ENCODE measurements around the gene VWF.
A peak's percentile ranks its signal among the peaks of the same experiment; 100 is the strongest.

VWF gene

DNA sequence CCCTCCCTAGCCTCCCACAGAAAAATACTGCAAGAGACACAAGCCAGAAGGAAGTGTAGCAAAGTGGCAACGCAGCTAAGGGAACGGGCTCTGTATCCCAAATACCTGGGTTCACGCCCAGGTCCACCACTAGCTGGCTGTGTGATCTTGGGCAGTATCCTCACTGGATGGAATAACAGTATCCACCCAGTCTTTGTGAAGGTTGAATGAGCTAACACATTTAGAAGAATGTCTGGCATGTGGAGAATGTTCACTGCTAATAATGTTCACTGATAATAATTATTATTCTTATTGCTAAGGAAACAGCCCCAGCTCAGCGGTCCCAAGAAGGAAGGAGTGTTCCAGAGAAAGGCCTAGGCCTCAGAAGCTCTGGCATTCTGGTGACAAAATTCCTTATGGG lies 70.9 kb downstream of the VWF start:
- no peak for DNase-seq

DNA sequence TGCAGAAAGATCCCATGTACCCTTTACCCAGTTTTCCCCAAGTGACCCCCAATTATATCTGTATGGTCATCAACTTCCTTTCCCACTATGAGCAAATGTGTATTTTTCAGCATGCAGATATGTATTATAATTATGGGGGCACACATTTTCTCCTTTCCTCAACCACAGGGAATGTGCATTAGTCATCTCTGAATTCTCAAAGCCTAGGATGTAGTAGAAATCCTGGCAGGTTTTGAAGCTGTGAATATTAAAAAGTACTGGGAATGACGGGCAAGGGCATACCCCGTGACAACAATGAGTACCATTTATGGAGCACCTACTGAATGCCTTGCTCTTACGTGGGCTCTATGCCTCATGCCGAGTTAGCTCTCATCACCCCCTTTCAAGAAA lies 71.5 kb downstream of the VWF start:
- no peak for DNase-seq

DNA sequence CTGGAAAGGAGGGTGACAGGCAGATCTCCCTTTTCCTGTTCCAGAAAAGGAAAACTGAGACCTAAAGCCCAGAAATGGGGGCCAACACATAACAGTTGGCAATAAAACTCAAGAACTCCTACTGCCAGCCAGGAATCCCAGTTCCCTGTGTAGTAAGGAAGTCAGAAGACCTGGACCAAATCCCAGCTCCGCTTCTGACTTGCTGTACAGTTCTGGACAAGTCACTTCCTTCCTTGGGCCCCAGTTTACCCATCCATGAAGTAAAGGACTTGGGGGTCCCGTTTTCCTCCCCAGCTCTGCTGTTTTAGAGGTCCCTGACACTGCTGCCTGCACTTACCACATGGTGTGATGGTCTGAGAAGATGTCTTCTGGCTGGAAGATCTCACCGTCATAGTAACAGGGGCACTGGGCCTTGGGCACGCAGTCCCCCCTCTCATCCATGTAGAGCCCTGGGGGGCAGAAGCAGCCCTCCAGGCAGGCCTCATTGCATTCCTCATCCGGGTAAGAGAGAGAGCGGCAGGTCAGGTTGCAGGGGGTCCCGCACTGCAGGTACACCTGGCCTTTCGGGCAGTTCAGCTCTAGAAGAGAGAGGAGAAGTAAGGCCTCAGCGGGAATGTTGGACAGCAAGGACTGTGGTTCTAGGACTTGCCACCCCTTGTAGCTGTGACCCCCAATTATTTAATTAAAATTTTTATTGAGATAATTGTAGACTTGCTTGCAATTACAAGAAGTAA lies 72.1 kb downstream of the VWF start:
- DNase-seq: no peak

DNA sequence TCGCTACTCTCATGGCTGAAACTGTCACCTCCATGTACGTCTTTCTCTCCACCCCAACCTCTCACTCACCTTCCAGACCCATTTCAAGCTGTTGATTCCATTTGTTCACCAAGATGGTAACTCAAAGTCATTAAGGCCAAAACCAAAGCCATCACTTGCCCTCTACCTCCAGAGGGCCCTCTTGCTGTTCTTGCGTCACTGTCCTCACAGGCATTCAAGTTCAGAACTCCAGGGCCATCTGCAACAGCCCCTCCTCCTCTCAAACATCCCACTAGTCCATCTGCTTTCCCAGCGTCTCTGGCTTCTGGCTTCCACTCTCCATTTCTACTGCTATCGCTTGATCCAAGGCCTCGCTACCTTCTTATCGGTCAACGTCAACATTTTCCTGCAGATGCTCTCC lies 74.5 kb downstream of the VWF start:
- no peak for DNase-seq

DNA sequence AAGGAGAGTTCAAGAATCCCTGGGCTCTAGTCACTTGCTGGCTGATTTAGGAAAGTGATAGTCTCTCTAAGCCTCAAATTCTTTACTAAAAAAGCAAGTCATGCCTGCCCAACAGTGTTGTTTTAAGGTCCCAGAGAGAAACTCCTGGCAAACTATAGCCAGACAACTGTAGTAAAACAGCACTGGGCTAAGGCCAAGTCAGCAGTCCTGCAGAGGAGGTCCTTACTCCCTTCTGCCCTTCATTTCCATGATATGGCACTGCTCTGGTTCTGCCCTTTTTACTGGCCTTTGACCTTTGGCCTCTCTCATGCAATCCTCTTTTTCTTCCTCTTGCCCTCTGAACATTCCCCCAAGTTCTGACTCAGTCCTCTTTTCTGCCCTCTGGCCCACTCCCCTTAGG lies 74.9 kb downstream of the VWF start:
- DNase-seq: no peak

DNA sequence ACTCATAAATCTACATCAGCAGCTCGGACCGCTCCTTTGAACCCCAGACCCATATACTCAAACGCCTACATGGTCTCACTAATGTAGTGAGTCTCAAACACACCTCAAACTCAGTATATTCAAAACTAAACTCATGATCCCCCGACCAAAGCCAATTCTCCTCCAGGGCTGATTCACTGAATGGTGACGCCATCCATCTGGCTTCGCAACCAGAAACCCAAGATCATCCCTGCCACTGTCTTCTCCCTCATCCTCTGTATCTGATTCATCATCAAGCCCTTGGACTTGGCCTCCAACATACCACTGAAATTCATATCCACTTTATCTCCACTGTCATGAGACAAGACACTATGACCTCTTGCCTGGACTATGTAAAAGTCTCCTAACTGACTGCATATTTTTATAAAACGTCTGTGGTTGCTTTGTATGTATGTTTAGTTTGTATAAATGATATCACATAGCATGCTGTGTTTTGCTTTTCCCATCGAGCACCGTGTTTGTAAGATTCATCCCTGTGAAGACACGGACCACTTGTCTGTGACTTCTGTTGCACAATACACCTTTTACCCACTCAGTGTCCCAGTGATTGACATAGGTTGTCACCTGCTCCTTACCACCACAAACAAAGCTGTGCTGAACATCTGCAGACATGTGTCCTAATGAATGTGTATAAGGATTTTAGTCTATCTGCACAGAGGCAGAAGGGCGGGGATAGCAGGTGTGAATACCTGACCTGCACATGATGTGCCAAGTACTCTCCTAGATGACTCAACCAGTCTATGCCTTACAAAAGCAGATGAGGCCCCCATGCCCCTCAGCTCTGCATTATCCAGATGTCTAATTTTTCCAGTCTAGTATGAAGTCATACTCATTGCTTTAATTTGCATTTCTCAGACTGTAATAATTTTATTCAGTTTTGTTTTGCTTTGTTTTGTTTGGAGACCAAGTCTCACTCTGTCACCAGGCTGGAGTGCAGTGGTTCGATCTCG lies 76.9 kb downstream of the VWF start:
- DNase-seq: peak; percentile 68

DNA sequence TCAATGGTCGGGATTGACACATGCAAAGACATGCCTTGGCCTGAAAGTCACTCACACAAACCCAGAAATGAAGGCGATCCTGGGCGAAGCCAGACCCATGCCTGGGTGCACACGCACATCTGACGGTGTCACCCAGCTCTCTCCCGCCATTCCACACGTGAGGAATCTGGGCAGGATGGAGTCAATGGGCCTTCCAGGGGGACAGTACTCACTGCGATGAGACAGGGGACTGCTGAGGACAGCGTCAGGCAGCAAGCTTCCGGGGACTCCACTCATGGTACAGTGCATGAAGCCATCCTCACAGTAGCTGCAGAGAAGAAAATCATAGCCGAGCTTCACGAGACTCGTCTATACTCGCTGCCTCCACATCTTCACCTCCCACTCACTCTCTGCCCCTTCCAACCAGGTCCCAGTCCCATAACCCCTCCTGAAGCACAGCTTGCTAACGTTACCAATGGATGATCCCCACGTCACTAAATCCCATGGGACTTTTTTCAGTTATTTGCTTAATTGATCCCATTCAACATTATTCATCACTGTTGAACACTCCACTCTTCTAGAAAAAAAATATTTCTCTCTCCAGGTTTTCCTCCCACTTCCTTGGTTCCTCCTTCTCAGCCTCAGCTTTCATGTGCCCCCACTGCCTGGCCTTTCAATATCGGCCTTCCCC lies 77.8 kb downstream of the VWF start:
- DNase-seq: no peak

DNA sequence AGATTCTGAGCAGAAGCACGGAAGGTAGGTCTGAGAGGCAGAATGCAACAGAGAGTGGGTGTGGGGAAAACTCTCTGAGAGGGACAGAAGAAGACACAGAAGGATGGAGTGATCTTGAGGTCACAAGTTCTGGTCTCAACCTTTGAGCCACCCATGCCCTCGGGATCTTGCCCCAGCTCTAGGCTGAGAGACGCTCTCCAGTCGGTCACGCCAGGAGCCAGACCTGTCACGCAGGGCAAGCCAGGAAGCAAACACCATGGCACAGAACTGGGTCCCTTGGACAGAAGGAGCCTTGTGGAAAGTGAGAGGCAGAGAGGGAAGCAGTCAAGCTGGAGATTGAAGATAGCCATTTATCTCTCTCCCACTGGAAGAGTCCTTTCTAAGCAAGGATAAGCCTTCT lies 79.0 kb downstream of the VWF start:
- no peak for DNase-seq

DNA sequence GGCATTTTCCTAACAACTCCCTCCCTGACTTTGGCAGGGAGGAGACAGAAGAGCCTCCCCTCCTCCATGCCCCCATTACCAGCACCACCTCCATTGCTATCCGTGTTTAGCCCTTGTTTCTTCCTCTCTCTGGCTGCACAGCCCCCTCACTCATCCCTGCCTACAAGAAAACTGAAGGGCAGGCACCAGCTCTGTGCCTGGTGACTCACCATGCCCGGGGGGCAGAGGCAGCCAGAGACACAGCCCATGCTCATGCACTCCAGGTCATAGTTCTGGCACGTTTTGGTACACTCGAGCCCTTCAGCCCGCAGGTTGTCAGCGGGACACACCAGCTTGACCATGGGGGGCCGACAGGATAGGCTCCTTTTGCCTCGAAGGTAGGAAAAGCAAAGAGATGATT lies 80.4 kb downstream of the VWF start:
- peak; percentile 28 for DNase-seq

DNA sequence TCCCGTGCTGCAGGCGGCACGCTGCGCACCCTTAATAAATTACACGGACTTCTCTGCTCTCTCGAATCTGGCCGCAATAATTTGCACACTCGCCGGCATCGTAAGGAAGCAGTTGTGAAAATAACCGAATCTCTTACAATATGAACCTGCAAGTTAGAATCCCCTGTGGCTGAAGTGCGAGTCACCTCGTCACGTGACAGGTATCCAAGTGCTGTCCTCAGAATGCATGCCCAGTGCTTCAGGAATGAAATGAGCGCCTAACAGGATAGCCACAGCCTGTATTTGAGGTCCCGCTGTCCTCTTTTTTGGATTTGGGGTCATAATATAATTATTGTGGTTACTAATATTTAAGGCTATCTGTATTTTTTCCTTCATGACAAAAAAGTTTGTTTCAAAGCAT lies 82.0 kb downstream of the VWF start:
- no peak for DNase-seq

DNA sequence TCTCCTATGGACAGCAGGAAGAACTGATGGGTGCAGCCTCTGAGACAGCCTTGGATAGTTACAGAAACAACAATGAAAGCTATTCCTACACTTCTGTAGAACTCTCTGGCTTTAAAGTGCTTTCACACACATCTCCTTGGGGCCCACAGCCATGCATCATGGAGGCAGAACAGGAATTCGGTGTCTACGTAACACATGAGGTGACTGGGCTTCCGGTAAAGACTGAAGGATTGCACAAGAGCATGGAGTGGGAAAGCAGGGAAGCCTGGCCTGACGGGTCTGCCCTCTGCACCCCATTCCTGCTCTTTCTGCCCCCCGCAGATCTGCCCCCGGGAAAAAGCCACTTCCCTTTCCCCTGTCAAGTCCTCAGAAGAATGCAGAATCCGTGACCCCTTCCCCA lies 82.6 kb downstream of the VWF start:
- DNase-seq: no peak

DNA sequence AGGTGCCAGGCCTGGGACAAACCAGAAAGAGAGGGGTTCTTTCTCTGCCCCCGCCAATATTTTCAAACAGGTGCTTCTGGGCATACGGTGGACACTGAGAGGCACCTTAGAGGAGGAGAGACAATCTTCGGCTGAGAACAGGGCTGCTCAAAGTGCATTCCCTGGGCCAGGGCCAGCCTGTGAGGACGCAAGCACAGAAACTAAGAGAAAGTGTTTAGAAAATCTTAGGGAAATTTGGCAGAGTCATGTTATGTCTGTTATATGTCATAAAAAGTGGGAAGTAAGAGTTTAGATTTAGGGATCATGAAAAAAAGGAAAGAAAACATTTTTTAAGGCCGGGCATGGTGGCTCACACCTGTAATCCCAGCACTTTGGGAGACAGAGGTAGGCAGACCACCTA lies 83.7 kb downstream of the VWF start:
- DNase-seq: no peak

DNA sequence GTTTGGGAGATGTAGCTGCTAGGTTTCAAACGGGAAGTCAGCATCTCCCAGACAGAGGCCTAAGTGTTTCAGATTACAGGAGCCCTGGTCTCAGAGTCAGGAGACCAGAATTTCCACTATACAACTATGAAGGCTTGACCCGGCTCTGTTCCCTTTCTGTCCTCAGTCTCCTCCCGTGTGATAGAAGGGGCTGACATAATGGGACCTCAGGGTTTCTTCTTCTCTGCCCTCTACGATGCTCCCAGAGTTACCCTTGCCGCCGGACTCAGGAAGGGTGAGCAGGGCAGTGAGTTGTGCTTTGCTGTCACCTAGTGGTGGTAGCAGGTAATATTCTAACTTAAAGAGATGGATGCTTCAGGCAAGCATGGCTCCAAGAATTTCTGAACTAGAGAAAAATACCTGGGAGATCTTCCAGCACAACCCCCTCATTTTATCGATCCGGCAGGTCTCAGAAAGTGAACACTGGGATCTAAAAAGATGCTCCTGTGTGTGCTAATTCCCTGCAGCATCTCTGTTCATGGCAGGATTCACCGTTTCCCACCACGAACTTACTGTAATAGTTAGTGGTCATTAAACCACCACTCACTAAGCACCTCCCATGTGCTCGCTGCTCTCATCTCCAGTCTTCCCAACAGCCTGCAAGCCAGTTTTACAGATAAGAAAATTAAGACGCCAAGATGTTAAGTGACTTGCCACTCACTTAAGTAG lies 84.4 kb downstream of the VWF start:
- DNase-seq: peak; percentile 33

DNA sequence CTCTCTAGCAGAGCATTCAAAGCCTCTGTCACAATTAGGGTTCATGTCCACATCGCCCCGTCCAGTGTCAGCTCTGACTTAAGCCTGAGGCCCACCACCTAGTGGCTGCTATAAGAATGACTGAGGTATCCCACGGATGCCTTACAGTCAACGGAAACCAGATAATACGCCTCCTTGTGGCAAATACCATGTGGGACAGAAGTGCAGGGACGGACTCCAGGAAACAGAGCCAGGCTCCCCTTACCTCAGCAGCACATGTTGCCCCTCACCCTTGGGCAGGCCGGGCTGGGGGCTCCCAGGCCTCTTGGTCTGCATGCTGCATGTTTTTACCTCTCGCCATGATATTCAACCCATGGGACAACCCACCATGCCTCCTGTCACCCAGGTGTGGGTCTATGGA lies 86.3 kb downstream of the VWF start:
- no peak for DNase-seq

DNA sequence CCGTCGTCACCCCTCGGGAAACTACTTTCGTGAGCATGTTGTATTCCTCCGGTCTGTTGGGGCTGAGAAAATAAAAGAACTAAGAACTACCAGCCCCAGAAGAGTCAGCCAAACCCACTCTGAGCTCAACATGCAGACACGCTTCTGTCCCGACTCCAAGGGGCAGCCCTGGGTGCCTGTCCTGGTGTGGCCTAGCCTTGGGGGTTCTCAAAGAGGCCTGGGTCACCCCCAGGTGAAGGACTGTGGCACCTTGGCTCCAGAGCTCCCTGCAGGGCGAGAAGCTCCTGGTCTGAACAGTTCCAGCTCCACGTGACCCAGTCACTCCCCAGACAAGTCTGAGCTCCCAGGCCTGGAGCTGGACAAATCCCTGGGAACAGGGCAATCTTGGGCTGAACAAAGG lies 87.0 kb downstream of the VWF start:
- no peak for DNase-seq

DNA sequence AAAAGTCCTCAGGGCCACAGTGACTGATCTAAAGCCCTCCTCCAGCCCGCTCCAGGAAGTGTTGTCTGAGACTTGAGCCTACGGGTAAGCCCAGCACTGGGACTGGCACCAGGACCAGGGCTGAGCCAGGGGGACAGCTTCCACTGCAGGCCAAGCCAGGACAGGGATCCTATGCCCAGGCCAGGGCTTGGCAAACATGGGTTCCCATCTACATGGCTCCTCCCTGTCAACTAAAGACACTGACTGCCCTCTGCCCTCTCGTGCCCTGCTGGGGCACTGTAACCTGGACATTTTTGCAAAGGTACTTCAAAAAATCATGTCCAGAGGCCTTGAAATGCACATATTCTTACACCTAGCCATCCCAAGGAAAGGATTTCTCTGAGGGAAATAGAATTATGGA lies 88.0 kb downstream of the VWF start:
- DNase-seq: no peak

DNA sequence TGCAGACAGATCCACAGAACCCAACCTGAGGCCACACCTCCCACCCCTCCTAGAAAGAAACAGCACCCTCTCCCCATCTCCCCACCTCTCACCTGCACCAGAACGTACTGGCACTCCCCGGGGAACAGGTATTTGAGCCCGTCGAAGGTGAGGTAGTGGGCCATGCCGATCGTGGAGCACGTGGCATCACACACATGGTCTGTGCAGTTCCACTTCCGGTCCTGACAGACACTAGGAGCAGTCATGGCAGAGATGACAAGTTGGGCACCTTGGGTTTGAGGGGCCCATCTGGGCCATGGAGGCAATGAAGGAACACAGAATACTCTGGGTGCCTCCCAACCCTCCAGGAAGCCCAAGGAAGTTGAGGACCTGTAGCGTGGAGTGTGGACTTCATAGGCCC lies 89.9 kb downstream of the VWF start:
- DNase-seq: no peak

DNA sequence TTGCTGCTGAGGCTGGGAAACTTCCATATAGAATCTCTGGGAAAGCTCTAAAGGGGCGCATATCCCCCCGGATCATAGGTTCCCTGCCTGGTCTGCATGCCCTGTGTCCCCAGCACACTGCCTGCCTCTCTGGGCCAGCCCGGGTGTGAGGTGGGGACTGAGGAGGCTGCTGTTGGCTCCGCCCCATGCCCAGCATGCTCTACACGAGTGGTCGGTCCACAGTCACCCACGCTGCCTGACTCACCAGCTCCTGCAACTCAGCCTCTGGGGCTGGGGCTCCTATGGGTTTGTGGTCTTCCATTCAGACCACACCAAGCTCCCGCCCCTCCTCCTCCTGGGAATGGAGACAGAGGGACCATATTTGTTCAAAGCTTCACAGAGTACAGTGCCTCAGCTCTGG lies 90.9 kb downstream of the VWF start:
- no peak for DNase-seq

DNA sequence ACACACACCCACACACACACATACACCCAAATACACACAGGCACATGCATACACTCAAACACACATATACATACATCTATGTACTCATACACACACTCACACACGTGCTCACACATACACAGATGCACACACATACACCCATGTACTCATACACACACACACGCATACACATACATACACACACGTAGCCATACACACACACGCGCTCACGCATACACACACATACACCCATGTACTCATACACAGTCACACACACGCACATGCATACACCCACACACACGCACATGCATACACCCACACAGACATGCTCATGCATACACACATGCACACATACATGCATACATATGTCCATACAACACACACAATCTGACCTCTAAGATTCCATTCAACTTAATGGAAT lies 91.7 kb downstream of the VWF start:
- no peak for DNase-seq

DNA sequence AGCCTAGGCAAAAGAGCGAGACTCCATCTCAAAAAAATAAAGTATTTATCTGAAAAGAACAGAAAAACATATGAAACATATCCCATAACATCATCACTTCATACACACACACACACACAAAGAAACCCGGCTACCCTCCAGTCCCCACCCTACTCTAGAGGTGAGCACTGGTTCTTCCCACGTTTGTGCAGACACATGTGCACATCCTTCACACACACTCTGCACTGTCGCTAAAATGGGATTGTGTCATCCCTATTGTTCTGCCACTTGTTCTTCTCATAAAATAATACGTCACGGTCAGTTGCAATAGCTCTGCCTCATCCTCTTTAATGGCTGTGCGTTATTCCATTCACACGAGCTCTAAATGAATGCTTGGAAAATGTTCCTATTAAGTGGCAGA lies 93.5 kb downstream of the VWF start:
- no peak for DNase-seq

DNA sequence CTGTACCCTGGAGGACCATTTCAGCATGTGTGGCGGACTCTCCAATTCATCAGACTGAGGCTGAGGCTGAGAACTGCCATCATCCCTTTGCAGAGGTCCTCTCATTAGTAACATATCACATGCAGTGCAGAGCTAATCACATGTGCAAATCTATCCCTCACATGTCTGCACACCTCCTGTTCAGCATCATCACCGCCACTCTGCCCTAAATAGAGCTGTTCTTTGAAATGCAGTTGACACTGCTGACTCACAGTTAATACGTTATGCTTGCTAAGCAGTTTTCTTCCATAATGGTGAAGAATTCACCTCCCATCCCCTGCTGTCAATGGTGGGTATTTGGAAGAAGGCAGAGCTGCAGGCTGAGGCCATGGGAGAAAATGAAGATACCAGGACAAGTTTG lies 94.4 kb downstream of the VWF start:
- no peak for DNase-seq

DNA sequence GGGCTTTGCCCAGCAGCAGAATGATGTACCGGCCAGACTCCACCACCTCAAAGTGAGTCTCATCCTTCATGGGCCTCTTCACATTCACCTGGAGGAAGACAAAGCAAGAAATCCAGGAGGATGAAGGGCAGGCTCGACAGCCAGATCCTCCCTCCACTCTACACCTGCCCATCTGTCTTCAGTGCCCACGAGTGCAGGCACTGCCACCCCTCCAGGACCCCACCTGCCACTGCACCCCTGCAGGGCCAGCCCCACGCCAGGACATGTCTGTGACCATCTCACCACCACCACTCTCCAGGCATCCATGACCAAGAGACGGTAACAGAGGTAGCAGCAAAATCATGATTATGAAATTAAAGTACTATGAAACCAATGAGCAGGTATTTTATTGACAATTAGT lies 95.1 kb downstream of the VWF start:
- DNase-seq: no peak

DNA sequence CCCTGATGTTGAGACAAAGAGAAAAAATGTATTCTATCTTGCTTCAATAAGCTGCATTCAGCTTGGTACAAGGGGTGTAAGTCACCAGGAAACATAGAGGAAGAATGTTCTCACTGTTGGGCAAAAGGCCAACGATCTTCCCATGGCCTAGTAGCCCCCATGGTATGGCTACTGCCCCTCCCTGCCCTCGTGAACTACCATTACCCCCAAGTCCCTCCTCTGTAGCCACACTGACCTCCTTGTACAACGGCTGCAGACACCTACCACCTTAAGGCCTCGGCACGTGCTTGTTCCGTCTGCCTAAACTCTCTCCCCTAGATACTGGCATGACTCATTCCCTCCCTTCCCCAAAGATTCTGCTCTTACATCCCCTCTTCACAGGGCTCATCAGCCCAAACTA lies 97.5 kb downstream of the VWF start:
- no peak for DNase-seq

Measured in amniotic stem cell (primary cell).